Glomerular endothelial cell (primary cell): ENCODE results near the gene SLC6A18. TPM values are rescaled to one million over a fixed set of nuclear protein-coding genes. Genes with fewer than 3 reads are reported as not detected.
"Not testable (repeated sequence)": the region's sequence is repeated elsewhere in the genome, so short reads cannot be mapped to it uniquely, and the experiment has no call there.

Source experiments
- DNase-seq: peaks from one replicate; pipeline ENCODE4 v3.0.0-alpha.2; 2011; ENCODE audit warnings: low read depth, low spot score; ENCODE audit errors: extremely low read depth
- total RNA-seq: library from RNA; depleted of rRNA; stranded (reverse); fragments of >200 nt; gene quantifications from 2 replicates; pipeline ENCODE4 v1.2.3, GENCODE V29; 2015

Gene SLC6A18
- total RNA-seq, 1 donor from 2014 or later, result not detected

DNA sequence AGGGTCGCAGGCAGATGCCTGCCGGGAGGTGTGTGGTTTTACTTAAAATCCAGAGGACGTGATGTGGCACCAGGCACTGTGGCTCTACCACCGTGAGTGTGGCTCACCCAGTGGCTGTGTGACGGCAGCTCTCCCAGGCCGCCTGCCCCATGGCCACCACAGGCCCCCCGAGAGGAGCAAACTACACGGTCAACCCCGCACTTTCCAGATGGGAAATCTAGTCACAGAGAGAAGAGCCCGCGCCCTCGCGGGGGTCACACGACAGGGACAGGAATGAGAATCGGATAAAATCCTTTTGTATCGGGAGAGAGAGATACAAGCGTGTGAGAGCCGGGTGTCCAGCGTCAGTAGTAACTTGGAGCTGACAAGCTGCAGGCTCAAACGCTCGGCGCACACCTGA, 45.2 kb downstream of the SLC6A18 start:
- no peak for DNase-seq

DNA sequence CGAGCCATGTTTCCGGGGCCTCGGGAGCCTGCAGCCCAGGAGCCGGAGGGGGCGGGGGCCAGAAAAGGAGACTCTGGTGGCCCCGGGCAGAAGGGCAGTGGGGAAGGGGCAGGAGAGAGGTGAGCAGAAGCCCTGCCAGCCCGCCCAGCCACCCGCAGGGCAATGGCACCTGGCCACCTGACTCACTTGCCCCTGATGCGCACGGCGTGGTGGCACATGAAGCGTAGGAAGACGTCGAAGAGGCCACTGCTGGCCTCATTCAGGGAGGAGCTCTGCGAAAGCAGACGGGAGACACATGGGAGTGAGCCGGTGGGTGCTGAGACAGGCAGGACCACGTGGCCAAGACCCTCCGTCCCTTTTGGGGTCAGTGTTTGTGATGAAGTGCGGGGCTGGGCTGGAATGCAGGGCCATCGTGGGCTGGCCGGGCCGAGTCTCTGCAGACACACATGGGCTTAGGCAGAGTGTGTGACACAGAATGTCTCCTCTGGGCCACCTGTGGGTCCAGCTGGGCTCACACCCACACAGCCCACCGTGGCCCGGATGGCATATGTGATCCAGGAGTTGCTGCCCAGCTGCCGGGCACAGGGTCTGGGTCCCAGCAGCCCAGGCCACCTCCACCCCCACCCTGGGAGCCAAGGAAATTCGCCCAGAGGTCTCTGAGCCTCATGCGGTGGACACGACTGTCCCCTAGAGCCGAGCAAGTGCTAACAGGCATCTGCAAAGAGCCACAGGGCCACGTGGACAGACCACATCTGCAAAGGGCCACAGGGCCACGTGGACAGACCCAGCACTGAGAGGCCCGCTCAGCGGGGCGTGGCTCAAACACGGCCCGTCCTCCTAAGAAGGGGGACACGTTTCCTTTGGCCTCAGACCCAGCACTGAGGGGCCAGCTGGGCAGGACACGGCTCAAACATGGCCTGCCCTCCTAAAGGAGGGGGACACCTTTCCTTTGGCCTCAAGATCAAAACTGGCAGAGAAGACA, 46.0 kb downstream of the SLC6A18 start:
- DNase-seq, result no peak

- DNase-seq, result no peak
These were observed 47.0 kb downstream of the SLC6A18 start for GRCh38 chr5:1272201-1272600.

- DNase-seq, result no peak
These were observed 48.6 kb downstream of the SLC6A18 start for GRCh38 chr5:1273745-1274144.

DNA sequence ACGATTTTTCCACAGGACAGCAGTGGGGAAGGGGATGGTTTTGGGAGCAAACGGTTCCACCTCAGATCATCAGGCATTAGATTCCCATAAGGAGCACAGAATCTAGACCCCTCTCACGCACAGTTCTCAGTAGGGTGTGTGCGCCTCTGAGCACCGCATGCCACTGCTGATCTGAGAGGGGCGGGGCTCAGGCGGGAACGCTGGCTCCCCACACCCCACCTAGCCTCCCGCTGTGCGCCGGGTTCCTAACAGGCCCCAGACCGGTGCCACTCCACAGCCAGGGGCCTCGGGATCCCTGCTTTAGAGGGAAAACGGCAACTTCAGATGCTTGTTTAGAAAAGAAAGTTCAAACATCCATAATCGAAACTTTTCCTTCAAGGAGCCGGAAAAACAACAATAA, 49.3 kb downstream of the SLC6A18 start:
- no peak for DNase-seq

- not testable (repeated sequence) for DNase-seq
These were observed 50.5 kb downstream of the SLC6A18 start for GRCh38 chr5:1275397-1276391.

DNA sequence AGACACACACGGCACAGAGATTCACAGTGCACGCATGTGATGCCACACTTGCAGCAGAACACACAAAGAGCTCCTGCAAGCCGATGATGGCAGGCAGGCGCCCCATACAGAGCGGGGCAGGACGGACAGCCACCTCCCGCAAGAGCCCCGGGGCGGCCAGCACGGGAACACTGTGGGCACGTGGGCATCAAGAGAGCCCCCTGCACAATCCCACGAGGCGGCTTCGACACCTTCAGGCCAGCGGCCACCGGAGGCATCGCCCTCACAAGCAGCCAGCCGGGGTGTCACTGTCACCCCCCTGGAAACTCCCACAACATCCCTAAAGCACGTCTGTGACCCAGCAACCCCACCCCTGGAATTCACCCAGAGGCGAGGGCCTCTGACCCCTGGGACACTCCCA, 51.7 kb downstream of the SLC6A18 start:
- DNase-seq, result no peak

- DNase-seq, result no peak
These were observed 52.1 kb downstream of the SLC6A18 start for GRCh38 chr5:1277331-1277730.

- DNase-seq, result no peak
These were observed 52.6 kb downstream of the SLC6A18 start for GRCh38 chr5:1277781-1278180.

GRCh38 chr5:1278216-1278615, 53.0 kb downstream of the SLC6A18 start:
- no peak for DNase-seq

DNA sequence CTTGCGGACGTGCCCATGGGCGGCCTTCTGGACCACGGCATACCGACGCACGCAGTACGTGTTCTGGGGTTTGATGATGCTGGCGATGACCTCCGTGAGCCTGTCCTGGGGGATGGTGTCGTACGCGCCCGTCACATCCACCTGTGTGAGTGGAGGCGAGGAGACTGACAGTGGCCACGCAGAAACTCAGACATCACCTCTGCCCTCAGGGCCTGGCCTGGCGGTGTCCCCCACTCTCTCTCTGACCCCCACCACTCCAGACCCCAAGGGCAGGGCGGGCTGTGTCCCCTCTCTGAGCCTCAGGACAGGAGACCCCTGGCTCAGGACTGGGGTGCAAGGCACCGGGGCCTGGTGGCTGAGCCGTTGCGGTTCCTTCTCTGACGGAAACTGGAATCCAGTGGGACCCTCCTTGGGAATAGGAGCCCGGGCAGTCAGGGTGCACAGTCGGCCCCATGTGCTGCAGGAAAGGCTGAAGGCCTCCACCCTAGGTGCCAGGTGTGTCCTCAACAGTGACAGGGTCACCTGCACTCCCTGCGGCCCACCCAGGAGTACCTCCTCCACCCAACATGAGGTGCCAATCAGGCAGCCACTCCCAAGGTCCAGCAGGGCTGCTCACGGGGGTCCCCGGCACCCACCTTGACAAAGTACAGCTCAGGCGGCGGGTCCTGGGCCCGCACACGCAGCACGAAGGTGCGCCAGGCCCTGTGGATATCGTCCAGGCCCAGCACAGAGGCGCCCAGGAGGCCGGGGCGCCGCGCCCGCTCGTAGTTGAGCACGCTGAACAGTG, 53.7 kb downstream of the SLC6A18 start:
- DNase-seq, result no peak

DNA sequence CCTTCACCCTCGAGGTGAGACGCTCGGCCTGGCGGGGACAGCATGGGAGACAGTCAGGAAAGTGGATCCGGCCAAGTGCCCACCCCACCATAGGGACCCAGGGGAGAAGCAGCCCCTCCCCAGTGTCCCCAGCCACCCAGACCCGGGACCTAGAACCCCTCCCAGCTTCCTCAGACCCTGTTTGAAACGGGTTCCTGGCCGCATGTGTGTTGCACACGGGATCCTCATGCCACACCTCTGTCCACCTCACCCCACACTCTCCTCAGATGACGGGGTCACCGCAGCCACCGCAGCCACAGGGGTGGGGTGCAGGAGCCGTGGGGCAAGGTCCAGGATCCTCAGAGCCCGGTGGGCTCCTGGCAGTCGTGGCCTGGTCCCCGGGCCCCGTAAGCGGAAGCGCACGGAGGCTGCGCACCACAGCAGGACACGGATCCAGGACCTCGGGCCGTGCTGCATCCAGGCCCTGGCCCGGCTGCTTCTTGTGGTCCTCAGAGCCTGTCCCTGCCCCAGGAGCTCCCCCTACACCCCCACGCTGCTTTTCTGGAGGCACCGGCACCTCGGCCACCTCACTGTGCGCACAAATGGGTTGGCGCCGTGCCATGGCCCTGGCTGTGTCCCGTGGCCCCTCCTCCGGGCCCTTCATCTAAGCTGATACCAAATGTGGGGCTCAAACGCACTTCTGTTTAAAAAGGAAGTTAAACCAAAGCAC, 54.4 kb downstream of the SLC6A18 start:
- DNase-seq, result no peak

- no peak for DNase-seq
These were observed 55.2 kb downstream of the SLC6A18 start for GRCh38 chr5:1280177-1281037.

GRCh38 chr5:1281038-1281882, 56.1 kb downstream of the SLC6A18 start:
- DNase-seq, result no peak

DNA sequence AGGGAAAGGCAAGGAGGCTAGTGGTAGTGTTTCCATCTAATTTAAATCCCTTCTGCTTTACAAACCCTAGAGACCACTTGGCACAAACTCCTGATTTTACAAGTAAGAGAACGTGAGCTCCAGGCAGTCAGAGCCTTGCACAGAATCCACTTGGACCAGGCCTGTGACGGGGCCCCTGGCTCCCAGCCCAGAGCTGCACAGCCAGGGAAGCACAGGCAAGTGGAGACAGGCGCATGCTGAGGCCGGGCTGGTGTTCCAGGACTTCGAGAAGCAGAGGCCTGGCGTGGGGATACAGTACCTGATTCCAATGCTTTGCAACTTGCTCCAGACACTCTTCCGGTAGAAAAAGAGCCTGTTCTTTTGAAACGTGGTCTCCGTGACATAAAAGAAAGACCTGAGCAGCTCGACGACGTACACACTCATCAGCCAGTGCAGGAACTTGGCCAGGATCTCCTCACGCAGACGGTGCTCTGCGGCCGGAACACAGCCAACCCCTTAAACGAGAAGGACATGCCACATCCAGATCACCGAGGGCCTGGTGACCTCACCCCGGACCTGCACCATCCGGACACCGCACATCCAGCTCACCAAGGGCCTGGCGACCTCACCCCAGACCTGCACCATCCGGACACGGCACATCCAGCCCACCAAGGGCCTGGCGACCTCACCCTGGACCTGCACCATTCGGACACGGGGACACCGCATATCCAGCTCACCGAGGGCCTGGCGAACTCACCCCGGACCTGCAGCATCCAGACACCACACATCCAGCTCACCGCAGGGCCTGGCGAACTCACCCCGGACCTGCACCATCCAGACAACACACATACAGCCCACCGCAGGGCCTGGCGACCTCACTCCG, 57.2 kb downstream of the SLC6A18 start:
- no peak for DNase-seq

DNA sequence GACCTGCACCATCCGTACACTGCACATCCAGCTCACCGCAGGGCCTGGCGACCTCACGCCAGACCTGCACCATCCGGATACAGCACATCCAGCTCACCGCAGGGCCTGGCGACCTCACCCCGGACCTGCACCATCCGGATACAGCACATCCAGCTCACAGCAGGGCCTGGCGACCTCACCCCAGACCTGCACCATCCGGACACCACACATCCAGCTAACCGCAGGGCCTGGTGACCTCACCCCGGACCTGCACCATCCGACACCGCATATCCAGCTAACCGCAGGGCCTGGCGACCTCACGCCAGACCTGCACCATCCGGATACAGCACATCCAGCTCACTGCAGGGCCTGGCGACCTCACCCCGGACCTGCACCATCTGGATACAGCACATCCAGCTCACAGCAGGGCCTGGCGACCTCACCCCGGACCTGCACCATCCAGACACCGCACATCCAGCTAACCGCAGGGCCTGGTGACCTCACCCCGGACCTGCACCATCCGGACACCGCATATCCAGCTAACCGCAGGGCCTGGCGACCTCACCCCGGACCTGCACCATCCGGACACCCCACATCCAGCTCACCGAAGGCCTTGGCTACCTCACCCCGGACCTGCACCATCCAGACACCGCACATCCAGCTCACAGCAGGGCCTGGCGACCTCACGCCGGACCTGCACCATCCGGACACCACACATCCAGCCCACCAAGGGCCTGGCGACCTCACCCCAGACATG, 58.0 kb downstream of the SLC6A18 start:
- not testable (repeated sequence) for DNase-seq

DNA sequence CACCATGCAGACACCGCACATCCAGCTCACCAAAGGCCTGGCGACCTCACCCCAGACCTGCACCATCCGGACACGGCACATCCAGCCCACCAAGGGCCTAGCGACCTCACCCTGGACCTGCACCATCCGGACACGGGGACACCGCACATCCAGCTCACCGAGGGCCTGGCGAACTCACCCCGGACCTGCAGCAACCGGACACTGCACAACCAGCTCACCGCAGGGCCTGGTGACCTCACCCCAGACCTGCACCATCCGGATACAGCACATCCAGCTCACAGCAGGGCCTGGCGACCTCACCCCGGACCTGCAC, 58.5 kb downstream of the SLC6A18 start:
- DNase-seq, result not testable (repeated sequence)
